Peyer's patch (tissue), 4 donors: ENCODE results near the gene CASS4.

Source experiments
- CTCF ChIP-seq, 6 experiments: fragments of 450-650 bp in 4 of 6; fragments of 200-600 bp in 2 of 6; sonication (generic) in 1 of 6; IDR thresholded peaks; one replicate each; pipeline ENCODE4 v1.5.1; 2017 to 2019; ENCODE audit warnings: antibody characterized with exemption in 6 of 6, mild to moderate bottlenecking in 3 of 6, moderate library complexity in 1 of 6
- POLR2A ChIP-seq, 2 donors: fragments of 450-650 bp; IDR thresholded peaks; one replicate each; pipeline ENCODE4 v1.5.1; 2017; ENCODE audit warnings: antibody characterized with exemption in 2 of 2, mild to moderate bottlenecking in 2 of 2, moderate library complexity in 2 of 2

- TF ChIP-seq CTCF (IDR thresholded peaks at IDR 0.05) (no peak), POLR2A (IDR thresholded peaks at IDR 0.05) (no peak)
Measured at GRCh38 chr20:56383334-56383733, 28.7 kb upstream of the CASS4 start.
